Fibroblast of lung (primary cell): ENCODE data around the gene TMEM51. TPM values are rescaled to one million over a fixed set of nuclear protein-coding genes. Genes with fewer than 3 reads are reported as not detected.

Source experiments
- DNase-seq, 2 donors: peaks; one replicate each; pipeline versions ENCODE4 v3.0.0 to v3.0.0-alpha.2; 2010; ENCODE audit warnings: low read depth in 2 of 2
- H2AFZ ChIP-seq: 2 replicates; pipeline ENCODE4 v1.5.1; 2012; ENCODE audit warnings: low read length, control low read depth, inconsistent platforms
- H3K27ac ChIP-seq: 2 replicates; pipeline ENCODE4 v1.5.1; 2011; ENCODE audit warnings: low read length, control low read depth; ENCODE audit not compliant: insufficient read depth
- H3K27me3 ChIP-seq: 2 replicates; pipeline ENCODE4 v1.5.1; 2011; ENCODE audit warnings: mild to moderate bottlenecking, low read length; ENCODE audit not compliant: control insufficient read depth, insufficient read depth
- H3K36me3 ChIP-seq: 2 replicates; pipeline ENCODE4 v1.5.1; 2011; ENCODE audit warnings: low read length; ENCODE audit not compliant: control insufficient read depth, insufficient read depth
- H3K4me1 ChIP-seq: 2 replicates; pipeline ENCODE4 v1.5.1; 2011; ENCODE audit warnings: low read length; ENCODE audit not compliant: control insufficient read depth, insufficient read depth; ENCODE audit errors: extremely low read depth
- H3K4me2 ChIP-seq: 2 replicates; pipeline ENCODE4 v1.5.1; 2011; ENCODE audit warnings: low read length, control low read depth; ENCODE audit not compliant: insufficient read depth; ENCODE audit errors: extremely low read depth
- H3K4me3 ChIP-seq, 4 experiments: fragments of 200-600 bp in 1 of 4; sonication (generic) in 1 of 4; replicated peaks in 1 of 4; 2 replicates each; pipeline ENCODE4 v1.5.1; 2011 to 2016; ENCODE audit warnings: low read length in 4 of 4, low read depth in 3 of 4, mild to moderate bottlenecking in 3 of 4, control low read depth in 2 of 4, inconsistent platforms in 1 of 4, mixed read lengths in 1 of 4; ENCODE audit not compliant: insufficient read depth in 1 of 4; ENCODE audit errors: control extremely low read depth in 1 of 4
- H3K79me2 ChIP-seq: 2 replicates; pipeline ENCODE4 v1.5.1; 2012; ENCODE audit warnings: mild to moderate bottlenecking, low read length, inconsistent platforms; ENCODE audit not compliant: control insufficient read depth, insufficient read depth
- H3K9ac ChIP-seq: 2 replicates; pipeline ENCODE4 v1.5.1; 2011; ENCODE audit warnings: mild to moderate bottlenecking, low read length, control low read depth; ENCODE audit not compliant: insufficient read depth
- H3K9me3 ChIP-seq: 2 replicates; pipeline ENCODE4 v1.5.1; 2012; ENCODE audit warnings: low read depth, low read length; ENCODE audit not compliant: control insufficient read depth, insufficient read depth
- H4K20me1 ChIP-seq: 2 replicates; pipeline ENCODE4 v1.5.1; 2011; ENCODE audit warnings: low read length; ENCODE audit not compliant: control insufficient read depth, insufficient read depth; ENCODE audit errors: extremely low read depth
- CTCF ChIP-seq, 2 donors: IDR thresholded peaks in 1 of 2; conservative IDR thresholded peaks in 1 of 2; 1 replicate in 1 of 2; 2 replicates in 1 of 2; pipeline ENCODE4 v1.5.1; 2011 to 2012; ENCODE audit warnings: low read length in 2 of 2, control low read depth in 1 of 2, inconsistent platforms in 1 of 2, low read depth in 1 of 2, mild to moderate bottlenecking in 1 of 2
- EZH2 ChIP-seq: IDR thresholded peaks from 2 replicates; pipeline ENCODE4 v1.5.1; 2012; ENCODE audit warnings: low read length, control low read depth, mild to moderate bottlenecking; ENCODE audit errors: missing control alignments
- polyA plus RNA-seq, 2 donors: library from polyadenylated mRNA; depleted of rRNA in 1 of 2; stranded (reverse) in 1 of 2; unstranded in 1 of 2; fragments of >200 nt; gene quantifications; 2 replicates each; pipeline ENCODE4 v1.2.1, GENCODE V29; 2011 to 2012; ENCODE audit warnings: missing spikeins in 1 of 2
- total RNA-seq: library from RNA; depleted of rRNA; stranded (reverse); fragments of >200 nt; gene quantifications from 2 replicates; pipeline ENCODE4 v1.2.1, GENCODE V29; 2014

Gene TMEM51
- total and polyA plus RNA-seq, 2 donors (not counting 1 experiment from before 2014, with no cell fraction given), result 6.1 to 19.0 TPM

GRCh38 chr1:15255582-15256149 lies 102.1 kb downstream of the TMEM51 start:
- Histone ChIP-seq H2AFZ (no peak overlapping the region), H3K36me3 (no peaks in the 10 kb centered on the region), H3K4me2 (no peak overlapping the region), H3K9me3 (no peaks in the 10 kb centered on the region), H3K79me2 (no peaks in the 10 kb centered on the region), H4K20me1 (no peaks in the 10 kb centered on the region), H3K4me1 (peaks cover 5% of the 10 kb centered on the region), H3K27ac (no peak overlapping the region), H3K4me3 (no peak overlapping the region), H3K27me3 (peaks cover 6% of the 10 kb centered on the region), H3K9ac (no peak overlapping the region)
- DNase-seq, result no peak
- TF ChIP-seq CTCF (conservative IDR thresholded peaks at IDR 0.05 in 1 of 2, IDR thresholded peaks at IDR 0.05 in 1 of 2; ENCODE audit: low read depth in 1 of 2, low read length in 2 of 2), result no peak
- no peak for TF ChIP-seq EZH2

GRCh38 chr1:15256584-15256983 lies 103.0 kb downstream of the TMEM51 start:
- TF ChIP-seq EZH2 (no peak), CTCF (conservative IDR thresholded peaks at IDR 0.05 in 1 of 2, IDR thresholded peaks at IDR 0.05 in 1 of 2; ENCODE audit: low read depth in 1 of 2, low read length in 2 of 2) (no peak)
- H3K36me3 ChIP-seq, result no peaks in the 10 kb centered on the region
- no peak for DNase-seq
- peaks cover 9% of the 10 kb centered on the region for H3K4me1 ChIP-seq
- no peaks in the 10 kb centered on the region for H3K79me2 ChIP-seq
- no peak overlapping the region for H2AFZ ChIP-seq
- H3K9me3 ChIP-seq, result no peaks in the 10 kb centered on the region
- H4K20me1 ChIP-seq, result no peaks in the 10 kb centered on the region
- no peak overlapping the region for H3K27ac ChIP-seq
- H3K27me3 ChIP-seq, result peaks cover 6% of the 10 kb centered on the region
- no peak overlapping the region for H3K4me2 ChIP-seq
- no peak overlapping the region for H3K4me3 ChIP-seq
- no peak overlapping the region for H3K9ac ChIP-seq

- H3K27me3 ChIP-seq, result peaks cover 3% of the 10 kb centered on the region
- H3K4me3 ChIP-seq, result no peak overlapping the region
- no peaks in the 10 kb centered on the region for H4K20me1 ChIP-seq
- no peak for DNase-seq
- TF ChIP-seq EZH2 (no peak), CTCF (conservative IDR thresholded peaks at IDR 0.05 in 1 of 2, IDR thresholded peaks at IDR 0.05 in 1 of 2; ENCODE audit: low read depth in 1 of 2, low read length in 2 of 2) (no peak)
- H3K36me3 ChIP-seq, result no peaks in the 10 kb centered on the region
- H3K4me2 ChIP-seq, result no peak overlapping the region
- H2AFZ ChIP-seq, result no peak overlapping the region
- no peak overlapping the region for H3K9ac ChIP-seq
- no peak overlapping the region for H3K27ac ChIP-seq
- peaks cover 9% of the 10 kb centered on the region for H3K4me1 ChIP-seq
- H3K9me3 ChIP-seq, result no peaks in the 10 kb centered on the region
- H3K79me2 ChIP-seq, result no peaks in the 10 kb centered on the region
Observed at GRCh38 chr1:15257309-15257708, 103.8 kb downstream of the TMEM51 start.
